Spinal cord (tissue), 10 donors: ENCODE measurements around the gene LARP1B. TPM values are rescaled to one million over a fixed set of nuclear protein-coding genes. Genes with fewer than 3 reads are reported as not detected.

Experiments used
- DNase-seq, 6 donors: peaks; one replicate each; pipeline versions ENCODE4 v3.0.0 to v3.0.0-alpha.2; 2013 to 2015; ENCODE audit warnings: low spot score in 6 of 6, low read depth in 4 of 6
- H3K27ac ChIP-seq: one replicate; pipeline ENCODE4 v1.5.1; 2013; ENCODE audit warnings: low read depth, low read length, control low read depth
- H3K27me3 ChIP-seq: one replicate; pipeline ENCODE4 v1.6.1; 2013; ENCODE audit warnings: low read length; ENCODE audit not compliant: control insufficient read depth, insufficient read depth
- H3K36me3 ChIP-seq: one replicate; pipeline ENCODE4 v1.6.1; 2013; ENCODE audit warnings: low read length; ENCODE audit not compliant: control insufficient read depth, insufficient read depth
- H3K4me1 ChIP-seq: one replicate; pipeline ENCODE4 v1.6.1; 2013; ENCODE audit warnings: low read length; ENCODE audit not compliant: control insufficient read depth, insufficient read depth
- H3K4me3 ChIP-seq: one replicate; pipeline ENCODE4 v1.5.1; 2013; ENCODE audit warnings: low read depth, low read length, control low read depth
- H3K9me3 ChIP-seq: one replicate; pipeline ENCODE4 v1.6.1; 2013; ENCODE audit warnings: low read length; ENCODE audit not compliant: control insufficient read depth, insufficient read depth
- WGBS: methylation state at CpG from one replicate; pipeline ENCODE4 v1.1.5; 2013; ENCODE audit warnings: missing lambda C conversion rate; ENCODE audit not compliant: insufficient coverage; 5-methylcytosine and 5-hydroxymethylcytosine counted together
- polyA plus RNA-seq, 2 donors: library from polyadenylated mRNA; unstranded; fragments of 120-200 nt; gene quantifications; one replicate each; pipeline ENCODE4 v1.2.1, GENCODE V29; 2013; ENCODE audit not compliant: insufficient read length in 2 of 2
- total RNA-seq, 2 donors: library from RNA; depleted of rRNA in 1 of 2; stranded (reverse); fragments of 120-200 nt in 1 of 2; fragments of >200 nt in 1 of 2; gene quantifications; one replicate each; pipeline versions ENCODE4 v1.2.3 to v1.2.4, GENCODE V29; 2013 to 2014
- donor health status: healthy.

LARP1B gene
- total and polyA plus RNA-seq, 4 donors: 17.1 to 39.0 (median 26.4) TPM

- no CpG with 5 or more reads among the region's 2 CpGs for WGBS
- no peak overlapping the region for H3K4me3 ChIP-seq
- no peak for DNase-seq
- peaks cover 11% of the 10 kb centered on the region for H3K36me3 ChIP-seq
- H3K9me3 ChIP-seq: peaks cover 2% of the 10 kb centered on the region
- H3K4me1 ChIP-seq: no peaks in the 10 kb centered on the region
- H3K27ac ChIP-seq: no peak overlapping the region
- H3K27me3 ChIP-seq: no peaks in the 10 kb centered on the region
Observed at GRCh38 chr4:128158894-128159293, 97.8 kb downstream of the LARP1B start.

- no peak for DNase-seq
- Histone ChIP-seq H3K4me1 (no peaks in the 10 kb centered on the region), H3K36me3 (peaks cover 11% of the 10 kb centered on the region), H3K4me3 (no peak overlapping the region), H3K9me3 (peaks cover 2% of the 10 kb centered on the region), H3K27me3 (no peaks in the 10 kb centered on the region), H3K27ac (no peak overlapping the region)
- WGBS: no CpG with 5 or more reads among the region's 2 CpGs
Observed at GRCh38 chr4:128159967-128160366, 98.9 kb downstream of the LARP1B start.

GRCh38 chr4:128161138-128161537 is 100.0 kb downstream of the LARP1B start:
- no peak for DNase-seq

GRCh38 chr4:128162434-128162833 is 101.3 kb downstream of the LARP1B start:
- H3K36me3 ChIP-seq: no peaks in the 10 kb centered on the region
- no peak overlapping the region for H3K27ac ChIP-seq
- H3K4me3 ChIP-seq: no peak overlapping the region
- H3K9me3 ChIP-seq: no peaks in the 10 kb centered on the region
- WGBS: no CpG with 5 or more reads among the region's 1 CpG
- H3K27me3 ChIP-seq: no peaks in the 10 kb centered on the region
- H3K4me1 ChIP-seq: no peaks in the 10 kb centered on the region
- peak in 1 of 6 donors; percentile 12 for DNase-seq

More at GRCh38 chr4:128161138-128161537, 100.0 kb downstream of the LARP1B start:
- H3K9me3 ChIP-seq: peaks cover 2% of the 10 kb centered on the region
- H3K4me1 ChIP-seq: no peaks in the 10 kb centered on the region
- no peak overlapping the region for H3K27ac ChIP-seq
- H3K27me3 ChIP-seq: no peaks in the 10 kb centered on the region
- no peak overlapping the region for H3K4me3 ChIP-seq
- no CpG with 5 or more reads among the region's 1 CpG for WGBS
- no peaks in the 10 kb centered on the region for H3K36me3 ChIP-seq

GRCh38 chr4:128163177-128164117 is 102.3 kb downstream of the LARP1B start:
- Histone ChIP-seq H3K27me3 (no peaks in the 10 kb centered on the region), H3K4me3 (no peak overlapping the region), H3K36me3 (no peaks in the 10 kb centered on the region), H3K27ac (no peak overlapping the region), H3K4me1 (no peaks in the 10 kb centered on the region), H3K9me3 (no peaks in the 10 kb centered on the region)
- DNase-seq: no peak
- WGBS: no CpG with 5 or more reads among the region's 4 CpGs

- Histone ChIP-seq H3K9me3 (no peaks in the 10 kb centered on the region), H3K36me3 (no peaks in the 10 kb centered on the region), H3K27ac (no peak overlapping the region), H3K4me3 (no peak overlapping the region), H3K27me3 (no peaks in the 10 kb centered on the region), H3K4me1 (no peaks in the 10 kb centered on the region)
- WGBS: no CpG with 5 or more reads among the region's 2 CpGs
- DNase-seq: no peak
Observed at GRCh38 chr4:128166982-128167381, 105.9 kb downstream of the LARP1B start.

- no peak overlapping the region for H3K4me3 ChIP-seq
- no CpG with 5 or more reads among the region's 2 CpGs for WGBS
- no peaks in the 10 kb centered on the region for H3K9me3 ChIP-seq
- no peaks in the 10 kb centered on the region for H3K27me3 ChIP-seq
- H3K27ac ChIP-seq: no peak overlapping the region
- no peak for DNase-seq
- no peaks in the 10 kb centered on the region for H3K36me3 ChIP-seq
- no peaks in the 10 kb centered on the region for H3K4me1 ChIP-seq
Observed at GRCh38 chr4:128168701-128169100, 107.6 kb downstream of the LARP1B start.

- Histone ChIP-seq H3K9me3 (no peaks in the 10 kb centered on the region), H3K4me3 (no peak overlapping the region)
Observed at GRCh38 chr4:128169245-128169644, 108.1 kb downstream of the LARP1B start.

GRCh38 chr4:128176643-128177042 is 115.5 kb downstream of the LARP1B start:
- H3K27ac ChIP-seq: no peak overlapping the region
- H3K36me3 ChIP-seq: peaks cover 2% of the 10 kb centered on the region
- no CpG with 5 or more reads among the region's 1 CpG for WGBS
- H3K4me1 ChIP-seq: no peaks in the 10 kb centered on the region
- no peak overlapping the region for H3K4me3 ChIP-seq
- no peaks in the 10 kb centered on the region for H3K9me3 ChIP-seq
- DNase-seq: no peak
- H3K27me3 ChIP-seq: no peaks in the 10 kb centered on the region

More at GRCh38 chr4:128169245-128169644, 108.1 kb downstream of the LARP1B start:
- H3K36me3 ChIP-seq: no peaks in the 10 kb centered on the region
- no peak overlapping the region for H3K27ac ChIP-seq
- no peaks in the 10 kb centered on the region for H3K4me1 ChIP-seq
- no peaks in the 10 kb centered on the region for H3K27me3 ChIP-seq
- DNase-seq: no peak

- H3K27ac ChIP-seq: no peak overlapping the region
- WGBS: no CpG with 5 or more reads among the region's 1 CpG
- no peaks in the 10 kb centered on the region for H3K27me3 ChIP-seq
- no peaks in the 10 kb centered on the region for H3K4me1 ChIP-seq
- no peaks in the 10 kb centered on the region for H3K9me3 ChIP-seq
- H3K36me3 ChIP-seq: peaks cover 2% of the 10 kb centered on the region
- H3K4me3 ChIP-seq: no peak overlapping the region
- no peak for DNase-seq
Observed at GRCh38 chr4:128177498-128177897, 116.4 kb downstream of the LARP1B start.
